ENCODE data around the gene CREBBP.

DNA sequence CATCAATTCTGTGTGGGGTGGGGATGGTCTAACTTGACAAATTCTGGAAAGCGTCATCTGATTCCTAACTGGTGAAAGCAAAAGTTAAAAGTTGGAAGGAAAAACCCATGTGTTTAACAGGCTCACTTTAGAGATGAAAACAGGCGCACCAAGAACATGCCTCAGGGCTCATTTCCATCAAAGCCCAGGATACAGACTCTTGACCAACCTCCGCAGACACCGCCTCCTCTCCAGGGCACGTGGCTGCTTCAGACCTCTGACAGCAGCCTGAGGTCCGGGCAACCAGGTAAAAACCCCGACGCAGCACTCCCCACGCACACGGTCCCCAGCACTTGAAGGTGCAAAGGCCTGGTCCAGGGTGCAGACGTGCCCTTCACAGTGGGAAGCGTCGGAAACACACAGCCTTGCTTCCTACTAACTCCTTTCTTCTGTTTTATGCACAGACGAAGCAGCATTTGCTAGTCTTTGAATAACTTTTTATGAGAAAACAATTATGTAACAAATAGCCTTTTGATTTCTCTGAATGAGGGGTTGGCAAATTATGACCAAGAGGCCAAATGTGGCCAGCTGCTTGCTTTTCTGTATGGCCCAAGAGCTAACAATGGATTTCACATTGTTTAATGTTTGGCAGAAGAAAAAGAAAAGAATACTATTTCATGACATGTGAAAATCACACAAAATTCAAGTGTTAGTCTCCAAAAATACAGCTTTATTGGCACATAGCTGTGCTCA, 119.0 kb downstream of the CREBBP start:
- TF ChIP-seq, protein P1, sequence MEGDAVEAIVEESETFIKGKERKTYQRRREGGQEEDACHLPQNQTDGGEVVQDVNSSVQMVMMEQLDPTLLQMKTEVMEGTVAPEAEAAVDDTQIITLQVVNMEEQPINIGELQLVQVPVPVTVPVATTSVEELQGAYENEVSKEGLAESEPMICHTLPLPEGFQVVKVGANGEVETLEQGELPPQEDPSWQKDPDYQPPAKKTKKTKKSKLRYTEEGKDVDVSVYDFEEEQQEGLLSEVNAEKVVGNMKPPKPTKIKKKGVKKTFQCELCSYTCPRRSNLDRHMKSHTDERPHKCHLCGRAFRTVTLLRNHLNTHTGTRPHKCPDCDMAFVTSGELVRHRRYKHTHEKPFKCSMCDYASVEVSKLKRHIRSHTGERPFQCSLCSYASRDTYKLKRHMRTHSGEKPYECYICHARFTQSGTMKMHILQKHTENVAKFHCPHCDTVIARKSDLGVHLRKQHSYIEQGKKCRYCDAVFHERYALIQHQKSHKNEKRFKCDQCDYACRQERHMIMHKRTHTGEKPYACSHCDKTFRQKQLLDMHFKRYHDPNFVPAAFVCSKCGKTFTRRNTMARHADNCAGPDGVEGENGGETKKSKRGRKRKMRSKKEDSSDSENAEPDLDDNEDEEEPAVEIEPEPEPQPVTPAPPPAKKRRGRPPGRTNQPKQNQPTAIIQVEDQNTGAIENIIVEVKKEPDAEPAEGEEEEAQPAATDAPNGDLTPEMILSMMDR (IDR thresholded peaks at IDR 0.05; ENCODE audit: low read length): no peak
- TF ChIP-seq EZH2 (IDR thresholded peaks at IDR 0.05; ENCODE audit: borderline replicate concordance, low read length): no peak
